ENCODE results near the gene BASP1.

The BASP1 gene

DNA sequence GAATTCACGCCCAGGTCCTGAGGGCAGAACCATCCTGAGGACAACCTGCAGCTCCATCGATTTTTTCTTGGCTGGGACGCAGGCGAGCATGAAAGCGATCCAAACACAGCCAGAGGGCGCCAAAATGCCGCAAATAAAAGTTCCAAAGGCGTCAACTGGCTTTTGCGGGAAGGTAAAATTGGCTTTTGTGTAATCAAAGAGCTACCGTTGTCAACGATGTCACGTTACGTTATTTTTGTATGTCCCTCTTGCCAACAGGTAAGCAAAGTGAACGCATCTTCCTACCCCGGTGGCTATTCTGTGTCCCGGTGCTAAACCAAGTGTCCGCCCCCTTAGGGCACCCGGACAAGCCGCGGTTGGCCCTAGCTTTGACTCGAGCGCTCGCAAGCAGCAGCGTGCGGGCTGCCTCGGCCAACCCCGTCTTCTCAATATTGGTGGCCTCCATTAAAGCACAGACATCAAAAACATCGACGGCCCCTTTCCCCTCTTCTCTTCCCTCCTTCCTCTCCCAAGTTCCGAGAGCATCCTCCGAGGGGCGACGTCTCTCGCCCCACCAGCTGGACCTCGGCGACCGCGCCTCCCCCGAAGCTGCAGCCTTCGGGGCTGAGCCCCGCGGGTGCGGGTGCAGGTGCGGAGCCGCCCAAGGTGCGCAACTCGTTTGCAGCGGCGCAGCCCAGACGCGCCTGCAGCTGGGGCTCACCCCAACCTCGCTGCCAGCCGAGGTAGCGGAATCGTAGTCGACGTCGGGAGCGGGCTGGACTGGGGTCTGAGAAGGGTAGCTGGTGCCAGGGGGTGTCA lies 1.1 kb upstream of the BASP1 start (continued):
- TF ChIP-seq ZNF174 (tag by site-specific recombination; IDR thresholded peaks at IDR 0.05) (no peak), ZNF624 (tag by site-specific recombination; IDR thresholded peaks at IDR 0.05) (no peak), ZNF76 (tag by site-specific recombination; IDR thresholded peaks at IDR 0.05; ENCODE audit: borderline replicate concordance, low read depth) (peak; percentile 7; the same call in 1 of the 2 replicates), ZNF416 (tag by site-specific recombination; IDR thresholded peaks at IDR 0.05) (no peak), ZNF837 (tag by site-specific recombination; IDR thresholded peaks at IDR 0.05) (peak; percentile 21; the same call in 1 of the 2 replicates), ZNF335 (tag by site-specific recombination; conservative IDR thresholded peaks at IDR 0.05) (peak; percentile 43; the same call in 1 of the 2 replicates), ZNF621 (tag by site-specific recombination; IDR thresholded peaks at IDR 0.05) (no peak), ZNF600 (tag by site-specific recombination; IDR thresholded peaks at IDR 0.05) (peak; percentile 46; the same call in 1 of the 2 replicates), ZNF16 (tag by site-specific recombination; IDR thresholded peaks at IDR 0.05; ENCODE audit: low read depth) (no peak), AEBP2 (tag by site-specific recombination; IDR thresholded peaks at IDR 0.05; ENCODE audit: borderline replicate concordance) (no peak), ZBTB20 (tag by site-specific recombination; IDR thresholded peaks at IDR 0.05) (no peak; the same call in 1 of the 2 replicates), ZNF747 (tag by site-specific recombination; IDR thresholded peaks at IDR 0.05) (no peak), ZNF302 (tag by site-specific recombination; IDR thresholded peaks at IDR 0.05; ENCODE audit: low read depth) (no peak), ZNF830 (tag by site-specific recombination; IDR thresholded peaks at IDR 0.05; ENCODE audit: low read depth) (no peak), KLF1 (tag by site-specific recombination; IDR thresholded peaks at IDR 0.05) (no peak), ZNF677 (tag by site-specific recombination; IDR thresholded peaks at IDR 0.05) (no peak), WT1 (tag by site-specific recombination; IDR thresholded peaks at IDR 0.05) (no peak), FEZF1 (tag by site-specific recombination; IDR thresholded peaks at IDR 0.05) (0 out of 2 replicates have a peak, but pooled peaks have one; percentile 4), ZNF580 (tag by site-specific recombination; IDR thresholded peaks at IDR 0.05) (peak; percentile 62), ZNF155 (tag by site-specific recombination; IDR thresholded peaks at IDR 0.05) (no peak), ZNF274 (IDR thresholded peaks at IDR 0.05; ENCODE audit: low read length) (no peak), ZNF274 (tag by site-specific recombination; IDR thresholded peaks at IDR 0.05; ENCODE audit: borderline replicate concordance) (no peak), ZBTB11 (tag by site-specific recombination; conservative IDR thresholded peaks at IDR 0.05; ENCODE audit: low read depth) (no peak), ZNF248 (tag by site-specific recombination; IDR thresholded peaks at IDR 0.05) (no peak), ZNF169 (tag by site-specific recombination; IDR thresholded peaks at IDR 0.05) (no peak), ZNF266 (tag by site-specific recombination; IDR thresholded peaks at IDR 0.05; ENCODE audit: low read depth) (no peak), ZNF324 (tag by site-specific recombination; IDR thresholded peaks at IDR 0.05) (peak; percentile 65; the same call in 1 of the 2 replicates), ZSCAN23 (tag by site-specific recombination; IDR thresholded peaks at IDR 0.05) (no peak), ZNF701 (tag by site-specific recombination; IDR thresholded peaks at IDR 0.05) (no peak)
- TF ChIP-seq, protein P1, sequence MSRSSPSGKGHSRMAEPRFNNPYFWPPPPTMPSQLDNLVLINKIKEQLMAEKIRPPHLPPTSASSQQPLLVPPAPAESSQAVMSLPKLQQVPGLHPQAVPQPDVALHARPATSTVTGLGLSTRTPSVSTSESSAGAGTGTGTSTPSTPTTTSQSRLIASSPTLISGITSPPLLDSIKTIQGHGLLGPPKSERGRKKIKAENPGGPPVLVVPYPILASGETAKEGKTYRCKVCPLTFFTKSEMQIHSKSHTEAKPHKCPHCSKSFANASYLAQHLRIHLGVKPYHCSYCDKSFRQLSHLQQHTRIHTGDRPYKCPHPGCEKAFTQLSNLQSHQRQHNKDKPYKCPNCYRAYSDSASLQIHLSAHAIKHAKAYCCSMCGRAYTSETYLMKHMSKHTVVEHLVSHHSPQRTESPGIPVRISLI (tag by site-specific recombination; IDR thresholded peaks at IDR 0.05): peak; percentile 83
- TF ChIP-seq, protein P2, sequence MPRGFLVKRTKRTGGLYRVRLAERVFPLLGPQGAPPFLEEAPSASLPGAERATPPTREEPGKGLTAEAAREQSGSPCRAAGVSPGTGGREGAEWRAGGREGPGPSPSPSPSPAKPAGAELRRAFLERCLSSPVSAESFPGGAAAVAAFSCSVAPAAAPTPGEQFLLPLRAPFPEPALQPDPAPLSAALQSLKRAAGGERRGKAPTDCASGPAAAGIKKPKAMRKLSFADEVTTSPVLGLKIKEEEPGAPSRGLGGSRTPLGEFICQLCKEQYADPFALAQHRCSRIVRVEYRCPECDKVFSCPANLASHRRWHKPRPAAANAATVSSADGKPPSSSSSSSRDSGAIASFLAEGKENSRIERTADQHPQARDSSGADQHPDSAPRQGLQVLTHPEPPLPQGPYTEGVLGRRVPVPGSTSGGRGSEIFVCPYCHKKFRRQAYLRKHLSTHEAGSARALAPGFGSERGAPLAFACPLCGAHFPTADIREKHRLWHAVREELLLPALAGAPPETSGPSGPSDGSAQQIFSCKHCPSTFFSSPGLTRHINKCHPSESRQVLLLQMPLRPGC (tag by site-specific recombination; IDR thresholded peaks at IDR 0.05): no peak; the same call in 1 of the 2 replicates
- TF ChIP-seq, protein P3, sequence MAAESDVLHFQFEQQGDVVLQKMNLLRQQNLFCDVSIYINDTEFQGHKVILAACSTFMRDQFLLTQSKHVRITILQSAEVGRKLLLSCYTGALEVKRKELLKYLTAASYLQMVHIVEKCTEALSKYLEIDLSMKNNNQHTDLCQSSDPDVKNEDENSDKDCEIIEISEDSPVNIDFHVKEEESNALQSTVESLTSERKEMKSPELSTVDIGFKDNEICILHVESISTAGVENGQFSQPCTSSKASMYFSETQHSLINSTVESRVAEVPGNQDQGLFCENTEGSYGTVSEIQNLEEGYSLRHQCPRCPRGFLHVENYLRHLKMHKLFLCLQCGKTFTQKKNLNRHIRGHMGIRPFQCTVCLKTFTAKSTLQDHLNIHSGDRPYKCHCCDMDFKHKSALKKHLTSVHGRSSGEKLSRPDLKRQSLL (tag by site-specific recombination; IDR thresholded peaks at IDR 0.05): no peak

Measured in HEK293 (cell line).